ENCODE data around the gene NELL1.

- TF ChIP-seq POLR2A (IDR thresholded peaks at IDR 0.05) (no peak), CTCF (IDR thresholded peaks at IDR 0.05) (no peak), POLR2AphosphoS5 (IDR thresholded peaks at IDR 0.05) (no peak)
These were observed 786.8 kb downstream of the NELL1 start for GRCh38 chr11:21456186-21456585.
